Stimulated activated naive CD8-positive, alpha-beta T cell treated with anti-CD3 and anti-CD28 coated beads, Interleukin-15, amount 100 ng/mL, for 72 hours (primary cell): ENCODE measurements around the gene EVC.

Source experiments
- ATAC-seq: fragments of 150-1000 bp; cut with Tn5 transposase; 2 replicates; pipeline ENCODE4 v1.10.0; 2021; ENCODE audit warnings: mild to moderate bottlenecking, moderate library complexity
- DNase-seq, 2 donors: peaks; one replicate each; pipeline ENCODE4 v3.0.0; 2021 to 2022
- H3K27ac Mint-ChIP-seq, 2 donors: one replicate each; pipeline ENCODE4 v1.8.0; 2022; ENCODE audit warnings: mild to moderate bottlenecking in 2 of 2, mixed read lengths in 2 of 2, moderate library complexity in 2 of 2
- H3K27me3 Mint-ChIP-seq: one replicate; pipeline ENCODE4 v1.8.0; 2022; ENCODE audit warnings: mixed read lengths
- H3K4me1 Mint-ChIP-seq: one replicate; pipeline ENCODE4 v1.8.0; 2022; ENCODE audit warnings: mild to moderate bottlenecking, mixed read lengths
- H3K4me3 Mint-ChIP-seq, 2 donors: one replicate each; pipeline ENCODE4 v1.8.0; 2022; ENCODE audit warnings: mild to moderate bottlenecking in 2 of 2, mixed read lengths in 2 of 2, moderate library complexity in 1 of 2
- H3K9me3 Mint-ChIP-seq, 2 donors: one replicate each; pipeline ENCODE4 v1.8.0; 2022; ENCODE audit warnings: mixed read lengths in 2 of 2

Gene EVC

DNA sequence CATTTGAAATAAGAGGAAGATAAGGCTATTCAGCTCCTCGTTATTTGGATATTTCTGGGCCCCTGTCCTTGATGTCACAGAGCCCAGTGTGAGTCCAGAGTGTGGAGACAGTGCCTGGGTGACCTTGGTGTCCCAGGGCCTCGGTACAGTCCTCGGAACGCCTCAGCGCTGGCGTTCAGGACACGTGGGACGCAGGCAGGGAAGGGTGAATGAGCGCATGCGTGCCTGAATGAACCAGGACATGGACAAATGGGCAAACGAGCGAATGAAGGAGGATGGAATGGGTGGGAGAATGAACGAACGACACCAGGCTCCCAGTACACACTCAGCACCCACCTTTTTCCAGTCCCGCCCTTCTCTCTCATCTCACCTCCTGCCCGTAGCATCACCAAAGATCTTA lies 44.2 kb downstream of the EVC start:
- Mint-ChIP-seq H3K4me1 (no peaks in the 10 kb centered on the region), H3K9me3 (peaks cover 0 to 9% of the 10 kb centered on the region in 2 donors), H3K27me3 (peaks cover 8% of the 10 kb centered on the region), H3K4me3 (no peak overlapping the region), H3K27ac (no peak overlapping the region)
- no peak for DNase-seq
- no peak for ATAC-seq

DNA sequence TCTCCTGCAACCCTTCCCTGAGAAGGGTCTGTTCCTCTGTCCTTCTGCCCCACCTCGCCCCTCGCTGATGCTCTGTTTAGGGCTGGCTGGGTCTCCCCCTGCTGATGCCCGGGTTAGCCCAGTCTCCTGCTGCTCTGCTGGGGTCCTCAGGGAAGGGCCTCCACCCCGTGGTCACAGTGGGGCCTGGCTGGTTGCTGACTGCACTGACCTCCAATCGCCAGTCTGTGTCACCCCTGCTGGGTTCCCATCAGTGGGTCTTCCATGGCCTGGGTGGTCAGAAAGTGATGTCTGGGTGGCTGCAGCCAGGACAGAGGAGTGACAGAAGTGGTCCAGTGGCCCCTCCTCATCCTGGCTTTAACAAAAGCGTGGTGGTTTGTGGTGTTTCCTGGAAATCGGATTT lies 44.7 kb downstream of the EVC start:
- peak overlapping the region in 1 of 2 donors; percentile 73 for H3K27ac Mint-ChIP-seq
- H3K9me3 Mint-ChIP-seq = peaks cover 0 to 10% of the 10 kb centered on the region in 2 donors
- peaks cover 8% of the 10 kb centered on the region for H3K27me3 Mint-ChIP-seq
- H3K4me3 Mint-ChIP-seq = no peak overlapping the region
- ATAC-seq (no peak), DNase-seq (no peak)
- no peaks in the 10 kb centered on the region for H3K4me1 Mint-ChIP-seq

DNA sequence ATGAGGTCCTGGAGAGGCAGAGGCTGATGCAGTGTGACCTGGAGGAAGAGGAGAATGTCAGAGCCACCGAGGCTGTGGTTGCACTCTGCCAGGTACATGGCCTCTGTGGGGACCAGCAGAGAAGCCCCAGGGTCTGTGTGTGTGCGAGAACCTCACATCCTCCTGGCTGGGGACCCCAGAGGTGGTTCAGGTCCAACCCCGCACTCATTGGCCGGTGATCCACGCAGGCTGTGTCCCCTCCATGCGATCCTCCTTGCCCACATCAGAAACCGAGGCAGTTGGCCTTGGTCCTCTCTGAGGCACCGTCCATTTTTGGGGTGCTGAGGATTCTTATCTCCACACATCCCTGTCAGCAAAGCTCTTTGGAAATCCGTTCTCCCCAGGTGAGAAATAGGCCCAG lies 45.3 kb downstream of the EVC start:
- Mint-ChIP-seq H3K9me3 (peaks cover 0 to 10% of the 10 kb centered on the region in 2 donors), H3K27ac (no peak overlapping the region), H3K4me1 (no peaks in the 10 kb centered on the region), H3K4me3 (no peak overlapping the region), H3K27me3 (peaks cover 6% of the 10 kb centered on the region)
- no peak for DNase-seq
- no peak for ATAC-seq

DNA sequence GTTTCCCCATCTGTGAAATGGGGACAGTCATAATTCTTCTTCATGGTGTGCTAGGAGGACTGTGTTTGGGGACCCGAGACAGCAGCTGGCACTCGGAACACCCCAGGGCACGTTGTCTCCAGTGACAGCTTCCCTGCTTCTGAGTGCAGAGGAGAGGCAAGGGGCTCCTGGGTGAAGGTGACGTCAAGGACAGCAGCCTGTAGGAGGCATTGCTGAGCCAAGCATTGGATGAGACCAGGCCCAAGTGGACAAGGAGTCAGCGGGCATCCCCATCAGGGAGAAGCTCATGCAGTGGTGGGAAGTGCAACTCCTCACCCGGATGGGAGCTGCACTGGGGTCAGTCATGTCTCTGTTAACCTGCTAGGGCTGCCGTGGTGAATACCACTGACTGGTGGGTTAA lies 46.1 kb downstream of the EVC start:
- DNase-seq (no peak), ATAC-seq (no peak)
- no peak overlapping the region for H3K27ac Mint-ChIP-seq
- H3K4me3 Mint-ChIP-seq = no peak overlapping the region
- H3K9me3 Mint-ChIP-seq = peaks cover 0 to 10% of the 10 kb centered on the region in 2 donors
- H3K4me1 Mint-ChIP-seq = no peaks in the 10 kb centered on the region
- no peaks in the 10 kb centered on the region for H3K27me3 Mint-ChIP-seq

DNA sequence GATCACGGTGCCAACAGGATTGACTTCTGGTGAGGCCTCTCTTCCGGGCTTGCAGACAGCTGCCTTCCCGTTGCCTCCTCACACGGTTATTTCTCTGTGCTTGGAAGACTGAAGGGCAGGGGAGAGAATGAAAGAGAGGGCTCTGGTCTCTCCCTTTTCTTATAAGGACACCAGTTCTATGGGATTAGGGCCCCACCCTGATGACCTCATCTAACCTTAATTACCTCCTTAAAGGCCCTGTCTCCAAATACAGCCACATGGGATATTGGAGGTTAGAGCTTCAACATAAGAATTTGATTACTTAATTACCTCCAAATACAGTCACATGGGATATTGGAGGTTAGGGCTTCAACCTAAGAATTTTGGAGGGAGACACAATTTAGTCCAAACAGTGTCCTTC lies 46.5 kb downstream of the EVC start:
- H3K27me3 Mint-ChIP-seq = no peaks in the 10 kb centered on the region
- ATAC-seq (no peak), DNase-seq (no peak)
- H3K27ac Mint-ChIP-seq = no peak overlapping the region
- no peaks in the 10 kb centered on the region for H3K4me1 Mint-ChIP-seq
- no peak overlapping the region for H3K4me3 Mint-ChIP-seq
- peaks cover 0 to 10% of the 10 kb centered on the region in 2 donors for H3K9me3 Mint-ChIP-seq

DNA sequence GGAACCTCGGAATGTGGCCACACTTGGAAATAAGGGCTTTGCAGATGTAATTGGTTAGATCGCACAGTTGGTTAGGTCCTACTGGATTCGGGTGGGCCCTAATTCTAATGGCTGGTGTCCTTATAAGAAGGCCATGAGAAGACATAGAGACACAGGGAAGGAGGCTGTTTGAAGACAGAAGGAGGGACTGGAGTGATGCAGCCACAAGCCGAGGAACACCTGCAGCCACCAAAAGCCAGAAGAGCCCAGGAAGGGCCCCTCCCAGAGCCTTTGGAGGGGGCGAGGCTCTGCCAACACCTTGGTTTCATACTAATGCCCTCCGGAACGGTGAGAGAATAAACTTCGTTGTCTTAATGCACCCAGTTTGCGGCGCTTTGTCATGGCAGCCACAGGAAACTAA lies 47.0 kb downstream of the EVC start:
- Mint-ChIP-seq H3K27me3 (no peaks in the 10 kb centered on the region), H3K4me1 (no peaks in the 10 kb centered on the region), H3K27ac (peak overlapping the region in 1 of 2 donors; percentile 33), H3K9me3 (peaks cover 0 to 10% of the 10 kb centered on the region in 2 donors), H3K4me3 (no peak overlapping the region)
- ATAC-seq (no peak), DNase-seq (no peak)

DNA sequence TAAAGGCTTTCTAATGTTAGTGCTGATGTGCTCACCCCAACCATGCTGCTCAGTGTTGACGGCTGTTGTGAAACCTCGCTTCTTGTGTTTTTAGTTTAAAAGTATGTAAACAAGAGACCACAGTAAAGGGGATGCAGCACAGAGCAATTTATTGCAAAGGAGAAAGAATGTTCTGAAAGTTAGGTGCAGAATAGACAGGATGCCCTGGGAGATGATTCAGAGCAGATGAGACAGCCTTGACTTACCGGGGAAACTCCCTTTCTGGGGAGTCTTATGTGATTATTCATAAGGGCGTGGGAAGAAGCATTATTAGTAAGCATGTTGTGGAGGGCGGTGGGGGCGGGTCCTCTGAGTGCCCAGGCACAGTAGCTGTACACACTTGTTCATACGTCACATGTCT lies 47.7 kb downstream of the EVC start:
- Mint-ChIP-seq H3K9me3 (peaks cover 0 to 10% of the 10 kb centered on the region in 2 donors), H3K27ac (peak overlapping the region in 1 of 2 donors; percentile 15), H3K4me1 (no peaks in the 10 kb centered on the region), H3K27me3 (no peaks in the 10 kb centered on the region), H3K4me3 (no peak overlapping the region)
- DNase-seq (peak in 1 of 2 donors; percentile 31), ATAC-seq (peak; percentile 94)

DNA sequence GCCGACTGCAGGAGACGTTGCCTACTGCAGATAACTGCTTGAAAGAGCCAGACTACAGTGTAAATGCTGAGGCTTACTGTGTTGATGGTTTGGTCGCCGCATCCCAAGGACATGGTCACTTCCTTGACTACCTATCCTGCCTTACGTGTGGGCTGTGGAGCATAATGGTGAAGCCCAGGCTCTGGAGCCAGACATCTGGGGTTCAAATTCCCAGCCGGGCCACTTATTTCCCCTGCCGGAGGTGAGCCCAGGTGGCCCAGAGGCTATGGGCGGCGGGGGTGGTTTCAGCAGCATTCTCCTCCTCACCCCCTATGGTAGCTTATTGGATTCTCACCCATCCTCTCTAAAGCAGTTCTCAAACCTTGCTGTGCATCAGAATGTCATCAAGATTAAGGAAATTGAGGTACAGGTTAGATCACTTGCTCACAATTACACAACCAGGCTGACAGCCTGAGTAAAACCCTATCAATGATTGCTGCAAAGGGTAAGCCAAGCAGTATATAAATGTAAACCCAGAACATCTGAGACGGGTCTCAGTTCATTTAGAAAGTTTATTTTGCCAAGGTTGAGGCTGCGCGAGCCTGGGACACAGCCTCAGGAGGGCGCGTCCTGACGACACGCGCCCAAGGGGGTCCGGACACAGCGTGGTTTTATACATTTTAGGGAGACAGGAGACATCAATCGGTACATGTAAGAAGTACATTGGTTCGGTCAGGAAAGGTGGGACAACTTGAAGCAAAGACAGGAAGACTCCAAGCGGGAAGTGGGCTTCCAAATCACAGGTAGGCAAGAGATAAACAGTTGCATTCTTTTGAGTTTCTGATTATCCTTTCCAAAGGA lies 48.5 kb downstream of the EVC start:
- ATAC-seq = no peak
- H3K9me3 Mint-ChIP-seq = peaks cover 0 to 10% of the 10 kb centered on the region in 2 donors
- H3K4me3 Mint-ChIP-seq = no peak overlapping the region
- no peak for DNase-seq
- no peaks in the 10 kb centered on the region for H3K27me3 Mint-ChIP-seq
- H3K4me1 Mint-ChIP-seq = no peaks in the 10 kb centered on the region
- H3K27ac Mint-ChIP-seq = no peak overlapping the region

DNA sequence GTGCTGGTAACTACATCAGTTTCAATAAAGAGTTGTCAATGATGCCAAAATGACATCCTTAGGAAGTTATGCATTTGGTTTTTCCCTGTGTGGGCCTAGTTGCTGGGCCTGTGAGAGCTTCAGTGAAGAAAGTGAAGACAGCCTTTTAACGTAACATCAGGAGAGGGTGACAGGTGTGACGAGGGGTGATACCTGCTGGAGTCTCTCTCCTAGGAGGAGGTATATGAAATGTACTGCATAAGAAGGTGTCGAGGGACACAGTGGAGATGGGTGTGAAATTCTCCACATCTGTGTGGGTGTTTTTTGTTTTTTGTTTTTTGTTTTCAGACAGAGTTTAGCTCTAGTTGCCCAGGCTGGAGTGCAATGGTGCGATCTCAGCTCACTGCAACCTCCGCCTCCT lies 49.2 kb downstream of the EVC start:
- no peaks in the 10 kb centered on the region for H3K27me3 Mint-ChIP-seq
- DNase-seq (no peak), ATAC-seq (no peak)
- H3K4me1 Mint-ChIP-seq = no peaks in the 10 kb centered on the region
- H3K4me3 Mint-ChIP-seq = no peak overlapping the region
- no peak overlapping the region for H3K27ac Mint-ChIP-seq
- H3K9me3 Mint-ChIP-seq = peaks cover 0 to 10% of the 10 kb centered on the region in 2 donors

DNA sequence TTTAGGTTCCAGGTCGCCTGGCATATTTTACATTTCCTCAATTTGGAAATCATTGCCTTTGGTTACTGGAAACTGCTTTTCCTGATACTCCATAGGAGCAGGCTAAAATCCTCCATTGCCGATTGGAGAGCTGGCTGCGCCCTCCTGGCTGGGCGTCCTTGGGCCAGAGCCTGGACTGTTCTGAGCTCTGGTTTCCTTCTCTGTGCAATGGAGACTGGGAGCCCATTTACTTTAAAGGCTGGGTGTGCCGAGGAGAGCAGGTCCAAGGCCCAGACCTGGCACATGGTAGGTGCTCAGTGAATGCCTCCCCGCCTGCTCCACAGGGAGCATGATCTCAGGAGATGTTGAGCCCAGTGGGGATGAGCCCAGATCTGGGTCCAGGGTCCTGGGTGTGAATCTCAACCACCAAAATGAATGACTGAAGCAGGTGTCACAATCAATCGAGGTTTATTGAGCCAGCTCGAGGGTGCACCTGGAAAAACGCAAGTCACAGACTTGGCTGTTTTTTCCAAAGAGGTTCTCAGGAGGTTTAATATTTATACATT lies 50.0 kb downstream of the EVC start:
- Mint-ChIP-seq H3K4me3 (no peak overlapping the region), H3K27ac (no peak overlapping the region), H3K27me3 (no peaks in the 10 kb centered on the region), H3K4me1 (no peaks in the 10 kb centered on the region), H3K9me3 (peaks cover 0 to 10% of the 10 kb centered on the region in 2 donors)
- DNase-seq (no peak), ATAC-seq (no peak)

DNA sequence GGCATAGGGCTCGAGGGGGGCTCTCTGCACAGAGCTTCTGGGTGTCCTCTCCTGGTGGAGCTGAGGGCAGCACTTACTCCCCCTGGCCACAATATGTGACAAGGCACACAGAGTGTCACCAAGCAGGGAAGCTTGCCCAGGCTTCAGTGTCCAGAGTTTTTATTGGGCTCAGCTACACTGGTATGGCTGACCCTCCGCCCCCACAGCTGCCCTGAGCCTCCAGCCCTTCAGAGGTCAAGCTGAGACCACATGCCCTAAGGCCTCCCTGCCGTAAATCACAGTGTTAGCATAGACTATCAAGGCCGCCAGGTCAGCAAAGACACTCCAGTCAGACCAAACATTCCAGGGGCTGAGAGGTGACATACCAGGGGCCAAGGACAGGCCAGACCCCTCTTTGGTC lies 59.0 kb downstream of the EVC start:
- no peaks in the 10 kb centered on the region for H3K27me3 Mint-ChIP-seq
- DNase-seq = no peak
- no peak for ATAC-seq
- H3K4me3 Mint-ChIP-seq = no peak overlapping the region
- no peak overlapping the region for H3K27ac Mint-ChIP-seq
- H3K9me3 Mint-ChIP-seq = peaks cover 0 to 12% of the 10 kb centered on the region in 2 donors
- no peaks in the 10 kb centered on the region for H3K4me1 Mint-ChIP-seq

DNA sequence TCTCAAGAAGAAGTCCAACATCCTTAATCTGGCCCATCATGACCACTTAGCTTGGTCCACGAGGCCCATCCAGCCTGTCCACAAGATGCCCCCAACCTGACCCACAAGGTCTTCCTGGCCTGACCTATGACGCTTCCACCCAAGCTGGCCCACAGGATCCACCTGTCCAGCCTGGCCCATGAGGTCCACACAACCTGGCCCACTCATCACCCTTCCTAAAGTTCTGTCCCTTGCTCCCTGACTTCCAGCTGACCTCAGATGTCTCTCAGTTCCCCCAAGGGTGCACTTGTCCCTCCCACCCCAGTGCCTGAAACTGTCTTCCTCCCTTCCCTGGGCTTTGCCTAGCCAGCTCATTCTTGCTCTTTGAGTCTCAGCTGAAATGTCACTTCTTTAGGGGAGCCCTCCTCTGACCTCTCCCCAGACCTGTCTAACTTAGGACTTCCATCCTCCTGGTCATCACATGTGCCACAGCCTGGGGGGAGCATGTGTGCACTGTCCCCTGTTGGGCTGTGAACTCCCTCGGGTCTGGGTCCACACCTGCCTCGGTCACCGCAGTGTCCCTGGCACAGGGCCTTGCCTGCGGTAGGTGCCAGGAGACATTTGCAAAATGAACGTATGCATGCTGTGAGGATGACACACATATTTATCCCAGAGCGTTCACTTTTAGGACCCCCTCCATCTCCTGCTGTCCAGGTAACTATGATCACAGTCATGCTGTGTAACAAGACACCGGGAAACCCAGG lies 61.7 kb downstream of the EVC start:
- Mint-ChIP-seq H3K27ac (no peak overlapping the region), H3K4me1 (no peaks in the 10 kb centered on the region), H3K9me3 (peaks cover 6 to 26% of the 10 kb centered on the region in 2 donors), H3K4me3 (no peak overlapping the region), H3K27me3 (no peaks in the 10 kb centered on the region)
- ATAC-seq (no peak), DNase-seq (no peak)

DNA sequence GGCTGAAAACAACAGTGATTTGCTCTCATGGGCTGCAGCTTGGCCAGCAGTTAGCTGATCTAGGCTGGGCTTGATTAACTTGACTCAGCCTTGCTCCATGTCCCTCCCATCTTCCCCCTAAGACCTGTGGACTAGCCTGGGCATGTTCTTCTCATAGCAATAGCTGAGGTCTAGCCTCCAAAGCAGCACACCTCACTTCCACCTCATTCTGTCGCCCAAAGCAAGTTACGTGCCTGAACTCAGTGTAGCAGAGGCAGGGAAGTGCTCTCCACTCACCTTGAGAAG lies 62.2 kb downstream of the EVC start:
- ATAC-seq = no peak
- Mint-ChIP-seq H3K4me1 (no peaks in the 10 kb centered on the region), H3K27me3 (no peaks in the 10 kb centered on the region), H3K9me3 (peaks cover 6 to 21% of the 10 kb centered on the region in 2 donors), H3K27ac (peak overlapping the region in 1 of 2 donors; percentile 43), H3K4me3 (no peak overlapping the region)
- DNase-seq = no peak

DNA sequence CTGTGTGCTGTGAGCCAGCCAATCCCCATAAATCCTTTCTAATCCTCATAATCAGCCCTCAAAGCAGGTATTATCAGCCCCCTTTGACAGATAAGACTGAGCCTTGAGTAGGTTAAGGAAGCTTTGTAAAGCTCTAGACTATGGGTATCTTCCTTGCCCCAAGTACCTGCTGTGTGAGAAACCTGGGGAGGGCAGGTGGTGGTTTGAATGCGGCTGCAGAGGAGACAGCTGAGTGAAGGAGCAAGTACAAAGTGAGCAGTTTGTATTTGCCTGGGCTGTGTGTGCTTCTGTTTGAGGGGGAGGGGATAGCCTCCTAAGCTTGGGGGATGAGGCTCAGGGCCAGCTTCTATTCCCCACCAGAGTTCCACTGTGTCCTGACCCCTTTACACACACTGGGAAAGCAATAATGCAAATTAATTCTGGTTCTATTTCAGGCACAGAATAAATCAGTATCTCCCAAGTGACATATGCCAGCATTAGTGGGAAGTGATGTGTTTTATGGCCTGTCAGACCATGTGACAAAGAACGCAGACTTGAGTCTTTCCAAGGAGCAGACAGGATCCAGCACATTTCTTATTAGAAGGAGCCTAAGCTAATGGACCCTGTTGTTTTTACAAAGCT lies 63.5 kb downstream of the EVC start:
- no peak for ATAC-seq
- Mint-ChIP-seq H3K27ac (no peak overlapping the region), H3K4me1 (no peaks in the 10 kb centered on the region), H3K9me3 (peaks cover 6 to 21% of the 10 kb centered on the region in 2 donors), H3K4me3 (no peak overlapping the region), H3K27me3 (no peaks in the 10 kb centered on the region)
- no peak for DNase-seq

DNA sequence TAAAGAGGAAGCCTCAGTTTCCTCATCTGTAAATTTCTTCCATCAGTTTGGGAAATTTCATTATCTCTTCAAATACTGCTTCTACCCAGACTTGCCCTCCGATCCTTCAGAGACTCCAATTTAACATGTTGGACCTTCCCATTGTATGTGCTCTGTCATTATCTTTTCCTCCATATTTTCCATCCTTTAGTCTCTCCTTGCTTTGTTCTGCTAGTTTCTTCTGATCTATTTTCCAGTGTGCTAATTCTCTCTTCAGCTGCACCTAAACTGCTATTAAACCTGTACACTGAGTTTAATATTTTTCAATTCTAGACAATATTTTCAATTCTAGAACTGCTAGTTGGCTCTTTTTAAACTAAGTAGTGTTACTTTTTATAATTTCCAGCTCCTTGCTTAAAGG lies 65.5 kb downstream of the EVC start:
- DNase-seq = no peak
- H3K9me3 Mint-ChIP-seq = peaks cover 6 to 29% of the 10 kb centered on the region in 2 donors
- no peaks in the 10 kb centered on the region for H3K4me1 Mint-ChIP-seq
- no peak overlapping the region for H3K4me3 Mint-ChIP-seq
- no peak for ATAC-seq
- H3K27ac Mint-ChIP-seq = no peak overlapping the region
- peaks cover 7% of the 10 kb centered on the region for H3K27me3 Mint-ChIP-seq
